Right forelimb (tissue), 1 donor: ENCODE measurements around the gene FAM107B.
"Not testable (repeated sequence)": the region's sequence is repeated elsewhere in the genome, so short reads cannot be mapped to it uniquely, and the experiment has no call there.

ENCODE experiments used
- DNase-seq: peaks from one replicate; pipeline ENCODE4 v3.0.0-alpha.2; 2018

FAM107B gene

DNA sequence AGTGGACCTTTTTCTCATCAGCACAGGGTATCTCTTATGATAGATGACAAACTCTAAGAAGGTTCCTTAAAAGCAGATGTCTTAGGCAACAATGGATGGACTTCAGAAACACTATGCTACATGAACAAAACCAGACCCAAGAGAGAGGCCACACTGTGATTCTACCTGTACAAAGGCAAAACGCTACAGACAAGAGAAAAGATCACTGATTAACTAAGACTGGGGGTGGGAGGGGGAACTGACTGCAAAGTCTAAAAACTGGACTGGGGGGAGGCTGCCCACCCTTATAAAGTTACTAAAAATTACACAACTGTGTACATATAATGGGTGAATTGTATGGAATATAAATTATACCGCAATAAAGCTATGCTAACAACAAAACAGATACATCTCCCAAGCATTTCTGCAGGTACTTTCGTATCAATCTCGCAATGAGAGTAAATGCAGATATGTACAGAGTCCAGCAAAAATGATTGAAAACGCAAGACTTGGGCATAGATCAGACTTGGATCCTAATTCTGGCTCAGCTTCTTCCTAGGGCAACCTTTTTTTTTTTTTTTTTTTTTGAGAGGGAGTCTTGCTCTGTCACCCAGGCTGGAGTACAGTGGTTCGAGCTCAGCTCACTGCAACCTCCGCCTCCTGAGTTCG, 179.7 kb downstream of the FAM107B start:
- no peak for DNase-seq

DNA sequence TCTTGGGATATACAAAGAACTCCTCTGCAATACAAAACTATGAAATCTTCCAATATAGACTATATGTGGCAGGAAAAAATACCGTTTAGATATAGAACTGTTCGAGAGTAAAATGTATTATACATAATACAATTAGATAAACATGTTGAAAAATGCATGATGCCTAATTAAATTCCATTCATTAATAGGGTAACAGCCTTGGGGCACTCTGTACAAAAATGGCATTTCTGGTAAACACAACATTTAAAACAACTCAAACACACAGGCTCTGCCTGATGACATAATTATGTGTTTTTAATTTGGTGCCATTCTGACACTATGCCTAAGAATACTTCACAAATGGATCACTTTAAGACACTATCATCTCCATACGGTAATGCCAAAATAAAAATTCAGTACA, 180.9 kb downstream of the FAM107B start:
- DNase-seq, result no peak

DNA sequence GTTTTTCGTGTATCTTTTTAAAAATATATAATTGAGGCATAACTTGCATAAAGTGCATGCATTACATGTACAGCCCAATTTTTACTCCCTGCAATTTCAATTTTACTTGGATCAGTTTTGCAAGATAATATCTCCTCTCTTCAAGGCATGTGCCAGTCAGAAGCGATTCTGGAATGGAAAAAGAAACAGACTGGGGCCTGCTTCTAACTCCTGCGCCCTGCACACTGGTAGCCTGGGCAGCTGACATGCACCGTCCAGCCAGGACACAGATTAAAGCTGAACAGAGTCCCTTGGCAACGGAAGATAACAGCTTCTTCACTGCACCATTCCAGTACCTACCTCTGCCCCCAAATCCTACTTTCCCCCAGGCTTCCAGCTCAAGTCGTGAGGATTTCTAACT, 182.1 kb downstream of the FAM107B start:
- no peak for DNase-seq

- no peak for DNase-seq
Observed at GRCh38 chr10:14592026-14592425, 182.7 kb downstream of the FAM107B start.

- not testable (repeated sequence) for DNase-seq
Observed at GRCh38 chr10:14588938-14589294, 185.8 kb downstream of the FAM107B start.

DNA sequence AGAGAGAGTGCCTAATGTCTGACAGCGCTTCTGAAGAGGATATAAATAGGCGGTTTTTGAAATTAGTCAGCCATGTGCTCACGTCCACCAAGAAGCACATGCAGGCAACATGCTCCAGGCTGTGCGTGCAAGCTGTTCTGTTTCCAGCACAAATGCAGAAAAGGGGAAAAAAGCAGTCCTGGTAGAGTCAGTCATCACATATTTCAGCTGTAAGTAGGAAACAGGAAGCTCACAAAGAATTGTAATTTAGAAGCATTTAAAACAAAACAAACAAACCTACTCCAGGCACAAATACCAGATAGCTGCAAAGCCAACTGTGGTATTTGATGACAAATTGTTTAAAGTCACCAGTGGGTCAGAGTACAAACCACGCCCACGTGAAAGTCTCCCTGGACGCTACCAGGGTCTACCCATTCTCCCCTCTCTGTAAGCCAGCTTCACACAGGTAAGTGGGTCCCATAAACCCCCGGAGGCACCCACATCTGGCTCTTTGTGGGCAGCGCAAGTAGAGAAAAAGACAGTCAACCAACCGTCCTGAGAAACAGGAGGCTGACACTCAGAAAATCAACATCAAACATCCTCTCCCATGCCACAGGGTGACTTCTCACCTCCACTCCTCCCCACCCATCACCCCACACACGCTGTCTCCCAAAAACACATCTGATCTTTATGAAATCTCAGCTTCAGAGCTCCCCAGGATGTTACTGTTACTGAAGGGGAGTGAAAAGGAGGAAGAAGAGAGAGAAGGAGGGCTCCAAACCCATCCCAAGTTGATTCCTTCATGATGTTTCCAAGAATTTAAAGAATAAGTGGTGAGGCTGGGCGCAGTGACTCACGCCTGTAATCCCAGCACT, 186.4 kb downstream of the FAM107B start:
- DNase-seq, result no peak

- DNase-seq, result no peak
Observed at GRCh38 chr10:14587540-14588083, 187.1 kb downstream of the FAM107B start.

- DNase-seq, result no peak
Observed at GRCh38 chr10:14586901-14587300, 187.8 kb downstream of the FAM107B start.

DNA sequence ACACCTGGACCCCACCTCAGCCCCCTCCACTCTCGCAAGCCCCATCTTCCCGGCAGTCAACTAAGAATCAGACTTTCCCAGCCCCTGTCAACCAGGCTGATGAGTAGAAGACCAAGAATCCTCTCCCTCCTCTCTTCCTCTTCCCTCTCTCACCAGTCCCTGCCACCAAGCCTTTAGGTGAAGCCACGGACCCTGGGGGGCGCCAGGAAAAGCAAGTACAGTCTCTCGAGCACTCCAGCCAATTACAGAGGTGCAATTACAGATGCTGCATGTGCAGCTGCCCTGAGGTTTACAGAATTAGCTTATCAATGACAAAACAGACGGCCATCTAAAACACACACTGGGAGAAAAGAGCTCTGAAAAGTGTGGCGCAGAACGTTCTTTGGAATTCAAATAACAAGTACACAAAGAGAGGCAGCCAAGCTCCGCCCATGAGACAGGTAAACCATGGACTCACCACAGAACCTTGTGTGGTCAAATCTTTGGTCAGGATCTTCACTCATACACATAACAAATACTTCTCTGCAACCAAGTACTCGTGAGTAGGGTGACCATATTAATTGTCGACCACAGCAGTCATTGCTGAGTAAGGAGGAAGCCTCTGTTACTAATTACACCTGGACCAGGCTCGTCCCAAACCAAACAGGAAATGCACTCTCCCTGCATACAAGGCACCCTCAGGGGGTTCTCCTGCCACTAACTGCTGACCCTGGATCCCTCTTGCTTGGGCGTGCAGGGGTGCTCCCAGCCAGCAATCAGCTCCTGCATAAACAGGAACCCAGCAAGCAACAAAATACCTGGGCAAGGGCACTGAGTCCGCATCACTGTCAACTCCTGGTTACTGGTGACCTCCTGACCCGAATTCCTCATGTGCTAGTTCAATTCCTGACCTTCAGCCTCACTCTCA, 189.2 kb downstream of the FAM107B start:
- DNase-seq, result no peak

DNA sequence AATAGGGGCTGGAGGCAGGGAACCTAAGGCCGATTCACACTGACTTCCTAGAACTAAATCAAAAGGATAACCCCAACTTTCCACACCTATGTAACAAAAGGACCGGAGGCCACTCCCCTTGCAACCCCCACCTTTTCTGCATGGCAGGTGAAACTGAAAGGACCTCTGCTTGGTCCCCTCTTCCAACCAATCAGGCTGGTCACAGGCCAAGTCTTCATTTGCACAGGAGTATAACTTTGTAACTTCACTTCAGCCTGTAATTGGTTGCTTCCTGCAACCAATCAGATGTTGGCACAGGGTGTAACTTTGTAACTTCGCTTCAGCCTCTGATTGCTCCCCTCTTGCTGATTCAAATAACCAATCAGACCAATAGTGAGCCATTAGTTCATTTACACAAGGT, 190.0 kb downstream of the FAM107B start:
- no peak for DNase-seq

DNA sequence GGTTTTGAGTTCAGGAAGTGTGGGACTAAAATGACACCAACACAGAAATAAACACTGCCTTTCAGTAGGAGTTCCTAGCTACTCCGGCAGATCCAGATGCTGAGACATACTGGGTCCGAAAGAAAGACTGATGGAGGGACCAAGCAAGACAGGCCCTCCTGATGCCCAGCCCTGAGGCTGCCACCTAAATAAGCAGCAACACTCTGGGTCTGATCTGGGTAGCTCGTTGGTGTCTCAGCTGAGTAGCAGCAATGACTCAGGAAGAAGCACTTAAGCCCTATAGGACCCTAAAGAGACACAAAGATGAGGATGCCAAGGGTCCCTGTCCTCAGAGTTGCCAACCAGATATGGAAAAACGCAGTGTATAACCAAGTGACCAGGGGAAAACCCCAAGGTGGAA, 190.7 kb downstream of the FAM107B start:
- no peak for DNase-seq

DNA sequence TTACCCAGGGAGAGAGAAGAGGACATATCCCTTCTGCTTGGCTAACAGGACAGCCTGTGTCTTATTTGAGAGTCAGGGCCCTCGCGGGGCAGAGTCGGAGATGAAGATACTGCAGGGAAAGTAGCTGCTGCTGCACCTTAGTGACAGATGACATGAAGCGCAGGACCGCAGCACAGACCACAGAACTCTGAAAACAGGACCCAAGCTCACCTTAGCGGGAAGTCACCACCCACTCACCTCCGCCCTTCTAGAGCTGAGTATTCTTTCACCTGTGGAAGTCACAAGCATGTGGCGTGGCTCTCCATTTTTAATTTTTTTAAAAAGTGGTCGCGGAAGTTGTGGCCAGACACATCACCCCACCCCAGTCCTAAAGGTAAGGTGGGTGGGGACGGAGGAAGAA, 191.4 kb downstream of the FAM107B start:
- no peak for DNase-seq

DNA sequence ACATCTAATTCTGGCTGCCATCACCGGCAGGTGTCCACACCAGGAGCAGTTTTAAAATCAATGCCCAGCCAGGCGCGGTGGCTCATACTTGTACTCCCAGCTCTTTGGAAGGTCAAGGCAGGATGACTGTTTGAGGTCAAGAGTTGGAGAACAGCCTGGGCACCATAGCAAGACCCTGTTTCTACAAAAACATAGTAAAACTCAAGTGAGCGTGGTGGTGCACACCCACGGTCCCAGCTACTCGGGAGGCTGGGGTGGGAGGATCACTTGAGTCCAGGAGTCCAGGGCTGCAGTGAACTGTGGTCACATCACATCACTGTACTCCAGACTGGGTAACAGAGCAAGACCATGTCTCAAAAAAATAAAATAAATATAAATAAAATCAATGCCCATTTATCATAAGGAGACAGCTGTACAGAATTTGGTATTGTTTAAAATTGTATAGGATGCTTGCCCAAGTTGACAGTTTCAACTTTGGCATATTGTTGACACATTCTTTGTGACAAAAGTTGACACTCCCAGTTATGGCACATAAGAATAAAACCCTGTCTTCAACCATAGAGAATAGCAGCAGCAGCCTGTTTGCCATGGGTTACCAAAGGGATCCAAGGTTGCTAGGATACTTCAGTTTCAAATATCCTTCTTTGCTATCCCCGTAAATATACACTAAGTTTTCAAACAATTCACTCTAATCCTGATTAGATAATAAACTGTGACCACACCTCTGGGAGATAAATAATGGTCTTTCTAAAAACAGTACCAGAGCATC, 193.0 kb downstream of the FAM107B start:
- DNase-seq, result no peak

DNA sequence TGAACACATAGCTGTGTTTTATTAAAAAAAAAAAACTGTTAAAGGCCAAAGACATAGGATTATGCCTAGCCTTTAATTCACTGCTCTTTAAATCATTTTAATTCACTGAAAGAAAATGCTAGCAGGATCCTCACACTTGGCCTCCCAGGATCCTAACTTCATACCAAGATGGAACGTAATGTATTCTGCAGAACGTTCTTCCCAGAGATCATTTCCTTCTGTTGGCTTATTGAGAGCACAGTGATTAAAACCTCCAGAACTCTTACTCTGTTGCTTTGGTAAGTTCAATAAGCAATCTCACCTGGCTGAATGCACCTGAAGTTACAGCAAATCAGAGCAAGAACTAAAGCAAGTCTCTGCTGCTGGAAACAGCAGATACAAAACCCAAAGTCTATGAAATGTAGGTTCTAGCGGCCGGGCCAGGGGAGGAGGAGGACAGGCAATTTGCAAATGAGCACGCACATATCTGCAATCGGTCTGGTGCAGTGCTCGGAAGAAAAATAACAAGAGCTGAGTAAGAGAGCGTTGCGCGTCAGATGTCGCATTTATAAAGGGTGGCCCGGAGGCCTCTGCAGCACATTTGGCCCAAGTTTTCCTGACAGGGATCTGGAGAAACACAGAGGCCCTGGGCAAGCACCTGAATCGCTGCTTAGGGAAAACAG, 193.9 kb downstream of the FAM107B start:
- no peak for DNase-seq

- no peak for DNase-seq
Observed at GRCh38 chr10:14579405-14579804, 195.3 kb downstream of the FAM107B start.

DNA sequence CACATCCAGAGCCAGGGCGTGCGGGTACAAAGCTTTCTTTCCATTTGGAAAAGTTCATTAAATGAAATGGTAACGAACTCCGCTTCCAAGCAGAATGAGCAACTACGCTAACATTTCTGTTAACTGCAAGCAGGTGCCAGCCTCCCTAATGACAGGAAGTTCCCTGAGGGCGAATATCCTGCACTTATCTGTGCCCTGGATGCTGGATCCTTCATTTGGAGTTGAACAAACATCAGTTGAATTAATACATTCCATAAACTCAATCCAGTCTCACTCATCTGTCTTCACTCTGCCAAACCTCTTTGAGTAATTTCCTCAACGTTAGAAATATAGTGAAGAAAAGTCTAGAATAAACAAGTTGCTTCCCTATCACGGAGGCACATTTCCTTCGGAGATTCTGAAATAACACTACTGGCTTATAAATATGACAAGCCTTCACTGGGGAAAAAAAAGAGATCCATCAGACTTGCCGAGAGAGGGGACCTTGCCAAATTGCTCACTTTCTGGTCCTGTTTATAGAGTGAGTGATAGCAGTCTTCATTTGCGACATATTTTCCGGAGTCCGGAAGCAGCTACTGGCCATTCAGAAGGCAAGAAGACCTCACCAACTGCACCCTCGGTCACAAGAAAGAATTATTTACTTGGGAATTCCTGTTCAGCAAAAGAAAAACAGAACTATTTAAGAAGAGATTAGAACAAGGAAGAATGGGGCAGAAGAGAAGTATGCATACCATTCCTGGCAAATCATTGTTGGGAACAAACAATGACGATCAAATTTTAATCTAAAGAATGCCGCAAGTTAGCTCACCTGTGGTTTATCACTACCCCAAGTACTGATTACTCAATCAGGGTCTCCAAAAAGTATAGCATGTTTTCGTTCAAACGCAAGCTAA, 196.4 kb downstream of the FAM107B start:
- no peak for DNase-seq

- DNase-seq, result no peak
Observed at GRCh38 chr10:14574885-14575284, 199.8 kb downstream of the FAM107B start.

DNA sequence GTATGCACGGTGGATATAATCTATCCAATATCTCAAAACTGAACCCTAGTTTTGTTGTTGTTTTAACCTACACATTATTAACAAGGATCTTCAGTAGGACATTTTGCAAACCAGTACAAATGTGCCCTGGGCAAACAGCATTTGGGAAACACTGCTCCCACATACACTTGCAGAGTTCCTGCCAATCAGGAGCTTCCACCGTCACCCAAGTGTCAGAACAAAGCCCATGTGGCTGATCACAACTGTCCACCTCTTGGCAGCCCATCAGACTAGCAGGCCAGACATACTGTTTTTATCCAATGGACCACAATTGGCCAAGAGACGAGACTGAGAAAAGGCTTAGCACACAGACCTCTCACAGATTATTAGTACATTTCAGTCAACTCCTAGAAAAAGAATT, 200.4 kb downstream of the FAM107B start:
- no peak for DNase-seq

GRCh38 chr10:14573666-14574261, 200.9 kb downstream of the FAM107B start:
- DNase-seq, result no peak

DNA sequence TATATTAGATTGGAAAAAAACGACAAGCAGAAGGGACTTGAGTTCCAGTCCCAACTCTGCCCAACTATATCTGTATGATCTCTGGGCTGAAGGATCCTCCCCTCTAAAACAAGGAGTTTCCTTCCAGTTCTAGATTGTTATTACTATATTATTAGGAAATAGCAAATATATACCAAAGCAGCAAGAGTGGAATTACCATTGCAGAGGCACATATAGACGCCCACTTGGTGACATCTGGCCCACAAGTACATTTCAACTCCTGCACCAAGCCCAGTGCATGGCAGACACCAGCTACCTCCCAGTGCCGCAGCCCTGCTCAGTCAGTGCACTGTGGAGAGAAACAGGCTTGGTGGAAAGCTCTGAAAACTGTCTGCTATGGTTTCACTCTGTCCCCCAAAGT, 201.9 kb downstream of the FAM107B start:
- no peak for DNase-seq
